HCEC 1CT (cell line): ENCODE data around the gene UQCRC1.
"Not testable (repeated sequence)": the region's sequence is repeated elsewhere in the genome, so short reads cannot be mapped to it uniquely, and the experiment has no call there.

Source experiments
- DNase-seq: peaks from one replicate; pipeline ENCODE4 v3.0.0-alpha.2; 2017

Gene UQCRC1

GRCh38 chr3:48553886-48554845 lies 55.3 kb downstream of the UQCRC1 start:
- no peak for DNase-seq

- no peak for DNase-seq
These were observed 56.1 kb downstream of the UQCRC1 start for GRCh38 chr3:48553361-48553760.

GRCh38 chr3:48552111-48552951 lies 57.1 kb downstream of the UQCRC1 start:
- no peak for DNase-seq

- not testable (repeated sequence) for DNase-seq
These were observed 57.8 kb downstream of the UQCRC1 start for GRCh38 chr3:48551651-48552050.
